Osteocyte (in vitro differentiated cells): Measurements from ENCODE around the gene SCN8A. TPM values are rescaled to one million over a fixed set of nuclear protein-coding genes. Genes with fewer than 3 reads are reported as not detected.

ENCODE experiments used
- DNase-seq: peaks from one replicate; pipeline ENCODE4 v3.0.0; 2021; ENCODE audit warnings: mixed read lengths; ENCODE audit not compliant: unreplicated experiment; ENCODE audit errors: extremely low spot score
- H3K27ac Mint-ChIP-seq: one replicate; pipeline ENCODE4 v1.8.0; 2021; ENCODE audit warnings: mild to moderate bottlenecking, mixed read lengths; ENCODE audit not compliant: unreplicated experiment
- H3K27me3 Mint-ChIP-seq: one replicate; pipeline ENCODE4 v1.8.0; 2021; ENCODE audit warnings: mixed read lengths; ENCODE audit not compliant: unreplicated experiment
- H3K36me3 Mint-ChIP-seq: one replicate; pipeline ENCODE4 v1.8.0; 2021; ENCODE audit warnings: mixed read lengths; ENCODE audit not compliant: unreplicated experiment
- H3K4me1 Mint-ChIP-seq: one replicate; pipeline ENCODE4 v1.8.0; 2021; ENCODE audit warnings: mixed read lengths; ENCODE audit not compliant: unreplicated experiment
- H3K4me3 Mint-ChIP-seq: one replicate; pipeline ENCODE4 v1.8.0; 2021; ENCODE audit warnings: mild to moderate bottlenecking, moderate library complexity, mixed read lengths; ENCODE audit not compliant: unreplicated experiment
- H3K9me3 Mint-ChIP-seq: one replicate; pipeline ENCODE4 v1.8.0; 2021; ENCODE audit warnings: mixed read lengths; ENCODE audit not compliant: unreplicated experiment
- total RNA-seq: library from RNA; stranded (reverse); gene quantifications from 2 replicates; pipeline ENCODE4 v1.2.1, GENCODE V29; 2021
- TF ChIP-seq, protein P1 (sequence below): fragments of 200-600 bp; sonication (generic); IDR thresholded peaks from 2 replicates; pipeline ENCODE4 v1.5.0; 2021; ENCODE audit warnings: antibody characterized with exemption, mild to moderate bottlenecking, moderate library complexity

Gene SCN8A
- total RNA-seq, 1 donor from 2014 or later: 1.5 TPM

DNA sequence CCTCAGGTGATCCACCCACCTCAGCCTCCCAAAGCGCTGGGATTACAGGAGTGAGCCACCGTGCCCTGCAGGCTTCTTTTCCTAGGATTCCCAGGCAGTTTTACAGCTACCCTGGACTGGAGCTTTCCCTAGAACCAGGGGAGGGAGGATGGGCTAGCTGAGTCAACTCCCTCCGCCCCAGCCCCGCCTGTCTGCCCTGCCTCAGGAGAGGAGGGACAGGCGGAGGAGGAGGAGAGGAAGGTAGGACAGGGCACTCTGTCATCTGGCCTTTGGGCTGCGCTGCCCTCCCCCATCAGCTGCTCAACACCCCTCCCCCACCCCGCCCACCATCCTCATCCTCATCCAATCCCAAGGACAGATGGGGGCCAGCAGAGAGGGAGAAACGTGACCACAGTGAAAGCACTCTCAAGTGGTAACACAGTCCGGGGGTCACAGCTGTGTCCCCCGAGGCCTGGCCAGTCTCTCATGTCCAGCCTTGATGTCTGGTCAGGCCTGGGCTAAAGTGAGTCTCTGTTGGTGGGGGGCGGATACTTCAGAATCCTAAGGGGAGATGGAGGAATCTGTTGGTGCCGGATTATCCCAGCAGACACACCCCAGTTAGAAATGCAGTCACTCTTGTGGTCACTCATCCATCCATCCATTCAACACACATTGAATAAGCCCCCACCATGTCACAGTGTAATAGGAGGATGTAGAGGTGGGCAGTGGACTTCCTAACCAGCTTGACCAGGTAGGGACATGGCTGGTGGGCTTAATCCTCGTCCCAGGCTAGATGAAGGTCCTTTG, 245.2 kb downstream of the SCN8A start:
- TF ChIP-seq, protein P1, sequence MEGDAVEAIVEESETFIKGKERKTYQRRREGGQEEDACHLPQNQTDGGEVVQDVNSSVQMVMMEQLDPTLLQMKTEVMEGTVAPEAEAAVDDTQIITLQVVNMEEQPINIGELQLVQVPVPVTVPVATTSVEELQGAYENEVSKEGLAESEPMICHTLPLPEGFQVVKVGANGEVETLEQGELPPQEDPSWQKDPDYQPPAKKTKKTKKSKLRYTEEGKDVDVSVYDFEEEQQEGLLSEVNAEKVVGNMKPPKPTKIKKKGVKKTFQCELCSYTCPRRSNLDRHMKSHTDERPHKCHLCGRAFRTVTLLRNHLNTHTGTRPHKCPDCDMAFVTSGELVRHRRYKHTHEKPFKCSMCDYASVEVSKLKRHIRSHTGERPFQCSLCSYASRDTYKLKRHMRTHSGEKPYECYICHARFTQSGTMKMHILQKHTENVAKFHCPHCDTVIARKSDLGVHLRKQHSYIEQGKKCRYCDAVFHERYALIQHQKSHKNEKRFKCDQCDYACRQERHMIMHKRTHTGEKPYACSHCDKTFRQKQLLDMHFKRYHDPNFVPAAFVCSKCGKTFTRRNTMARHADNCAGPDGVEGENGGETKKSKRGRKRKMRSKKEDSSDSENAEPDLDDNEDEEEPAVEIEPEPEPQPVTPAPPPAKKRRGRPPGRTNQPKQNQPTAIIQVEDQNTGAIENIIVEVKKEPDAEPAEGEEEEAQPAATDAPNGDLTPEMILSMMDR: no peak
- H3K27me3 Mint-ChIP-seq: peaks cover 73% of the 10 kb centered on the region
- no peaks in the 10 kb centered on the region for H3K36me3 Mint-ChIP-seq
- H3K9me3 Mint-ChIP-seq: no peaks in the 10 kb centered on the region
- H3K4me1 Mint-ChIP-seq: no peaks in the 10 kb centered on the region
- no peak overlapping the region for H3K27ac Mint-ChIP-seq
- H3K4me3 Mint-ChIP-seq: no peak overlapping the region
- no peak for DNase-seq

DNA sequence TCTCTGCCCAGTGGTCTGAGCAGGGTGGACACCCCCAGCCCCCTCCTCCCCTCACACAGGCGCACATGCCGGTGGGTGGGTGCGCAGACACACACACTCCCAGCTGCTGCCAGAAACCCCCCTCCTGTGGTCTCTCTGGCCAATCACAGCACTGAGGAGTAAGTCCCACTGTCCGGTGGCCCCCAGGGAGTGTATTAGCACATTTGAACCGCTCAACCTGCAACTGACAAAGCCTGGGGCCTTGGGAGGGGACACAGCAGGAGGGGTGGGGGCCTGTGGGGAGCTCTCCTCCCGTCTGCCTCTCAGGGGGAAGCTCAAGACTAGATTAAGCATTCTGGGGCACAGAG, 245.8 kb downstream of the SCN8A start:
- no peak overlapping the region for H3K27ac Mint-ChIP-seq
- peaks cover 73% of the 10 kb centered on the region for H3K27me3 Mint-ChIP-seq
- no peak for DNase-seq
- H3K4me3 Mint-ChIP-seq: no peak overlapping the region
- H3K9me3 Mint-ChIP-seq: no peaks in the 10 kb centered on the region
- H3K4me1 Mint-ChIP-seq: no peaks in the 10 kb centered on the region
- TF ChIP-seq, protein P1: no peak
- no peaks in the 10 kb centered on the region for H3K36me3 Mint-ChIP-seq

DNA sequence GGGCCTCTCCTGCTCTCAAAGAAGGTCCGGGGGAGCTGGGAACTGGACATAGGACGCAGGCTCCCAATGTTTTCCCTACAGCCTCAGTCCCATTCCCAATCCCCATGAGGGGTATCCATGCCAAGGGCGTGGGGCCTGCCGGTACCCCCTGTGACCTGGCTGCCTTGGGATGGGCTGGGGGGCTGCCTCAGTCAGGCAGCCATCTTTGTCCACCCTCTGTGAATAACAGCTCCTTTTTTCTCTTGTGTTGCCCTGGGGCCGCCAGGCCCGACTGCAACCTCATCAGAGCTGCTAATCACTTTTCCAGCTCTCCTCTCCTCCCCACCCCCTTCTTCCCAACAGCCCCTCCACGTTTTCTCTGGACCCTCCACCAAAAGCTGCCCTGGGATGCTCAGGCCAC, 246.3 kb downstream of the SCN8A start:
- no peak overlapping the region for H3K27ac Mint-ChIP-seq
- H3K36me3 Mint-ChIP-seq: no peaks in the 10 kb centered on the region
- H3K4me3 Mint-ChIP-seq: no peak overlapping the region
- peaks cover 72% of the 10 kb centered on the region for H3K27me3 Mint-ChIP-seq
- no peaks in the 10 kb centered on the region for H3K9me3 Mint-ChIP-seq
- TF ChIP-seq, protein P1: no peak
- no peaks in the 10 kb centered on the region for H3K4me1 Mint-ChIP-seq
- DNase-seq: no peak

DNA sequence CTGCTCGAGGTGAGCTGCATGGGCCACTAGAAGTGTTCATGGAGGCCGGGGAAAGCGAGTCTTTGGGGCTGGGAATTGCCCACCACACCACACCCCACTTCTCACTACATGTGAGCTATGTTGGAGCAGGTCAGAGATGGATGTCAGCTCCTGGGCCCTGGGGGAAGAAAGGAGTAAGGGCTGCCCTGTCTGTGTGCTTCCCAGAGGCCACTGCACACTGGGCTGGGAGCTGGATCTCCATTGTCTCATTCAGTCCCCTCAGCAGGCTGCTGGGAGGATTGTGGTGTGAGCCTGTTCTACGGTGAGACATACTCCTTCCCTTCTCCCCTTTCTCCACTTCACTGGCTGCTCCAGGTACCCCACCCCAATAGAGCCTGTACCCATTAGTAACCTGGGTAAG, 247.0 kb downstream of the SCN8A start:
- no peaks in the 10 kb centered on the region for H3K36me3 Mint-ChIP-seq
- no peak overlapping the region for H3K4me3 Mint-ChIP-seq
- peaks cover 72% of the 10 kb centered on the region for H3K27me3 Mint-ChIP-seq
- DNase-seq: no peak
- TF ChIP-seq, protein P1: no peak
- no peak overlapping the region for H3K27ac Mint-ChIP-seq
- no peaks in the 10 kb centered on the region for H3K4me1 Mint-ChIP-seq
- no peaks in the 10 kb centered on the region for H3K9me3 Mint-ChIP-seq

DNA sequence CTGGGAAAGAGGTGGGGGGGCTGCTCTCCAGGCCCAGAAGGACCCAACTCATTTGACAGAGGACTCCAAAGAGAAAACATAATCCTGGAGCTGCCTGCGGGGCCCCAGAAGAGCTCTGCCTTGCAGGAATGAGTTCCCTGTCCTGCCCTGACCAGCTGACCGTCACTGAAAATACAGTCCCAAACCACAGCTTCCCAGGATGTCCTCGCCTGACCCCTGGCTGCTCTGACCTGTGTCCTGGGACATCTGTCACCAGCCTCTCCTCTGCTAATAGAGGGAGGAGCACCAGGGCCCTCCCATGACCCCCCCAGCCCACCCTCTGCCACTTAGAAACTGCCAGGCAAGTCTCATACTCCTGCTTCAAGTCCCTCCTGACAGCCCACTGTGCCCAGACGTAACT, 247.7 kb downstream of the SCN8A start:
- Mint-ChIP-seq H3K9me3 (no peaks in the 10 kb centered on the region), H3K27ac (no peak overlapping the region), H3K36me3 (no peaks in the 10 kb centered on the region), H3K4me3 (no peak overlapping the region), H3K27me3 (peaks cover 69% of the 10 kb centered on the region), H3K4me1 (no peaks in the 10 kb centered on the region)
- TF ChIP-seq, protein P1: no peak
- DNase-seq: no peak
